COR-L47 (cell line): Measurements from ENCODE around the gene NKAIN1.
"Not testable (repeated sequence)": the region's sequence is repeated elsewhere in the genome, so short reads cannot be mapped to it uniquely, and the experiment has no call there.

ENCODE experiments used
- DNase-seq: peaks from one replicate; lab custom pipeline; 2025; lab: John Stamatoyannopoulos, UW

The NKAIN1 gene

DNA sequence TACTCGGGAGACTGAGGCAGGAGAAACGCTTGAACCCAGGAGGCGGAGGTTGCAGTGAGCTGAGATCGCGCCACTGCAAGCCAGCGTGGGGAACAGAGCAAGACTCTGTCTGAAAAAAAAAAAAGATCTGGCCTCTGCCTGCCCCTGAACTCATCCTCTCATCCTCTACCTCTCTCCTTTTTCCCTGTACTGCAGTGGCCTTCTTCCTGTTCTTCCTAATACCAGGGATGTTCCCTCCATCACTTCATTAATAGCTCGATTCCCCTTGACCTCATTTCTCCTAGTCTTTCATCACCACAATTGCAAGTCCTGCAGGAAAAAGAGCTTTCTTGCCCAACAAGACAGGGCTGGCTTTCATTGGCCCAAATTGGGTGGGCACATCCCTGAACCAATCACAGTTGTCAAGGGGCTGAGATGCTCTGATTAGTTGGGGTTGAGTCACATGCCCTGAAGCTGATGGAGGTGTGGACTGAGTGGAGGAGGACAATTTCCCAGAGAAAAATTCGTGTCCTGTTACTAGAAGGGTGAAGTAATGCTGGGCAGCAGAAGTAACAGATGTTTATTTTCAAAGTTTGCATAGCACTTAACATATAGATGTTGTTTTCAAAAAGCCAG, 87.4 kb downstream of the NKAIN1 start:
- no peak for DNase-seq

DNA sequence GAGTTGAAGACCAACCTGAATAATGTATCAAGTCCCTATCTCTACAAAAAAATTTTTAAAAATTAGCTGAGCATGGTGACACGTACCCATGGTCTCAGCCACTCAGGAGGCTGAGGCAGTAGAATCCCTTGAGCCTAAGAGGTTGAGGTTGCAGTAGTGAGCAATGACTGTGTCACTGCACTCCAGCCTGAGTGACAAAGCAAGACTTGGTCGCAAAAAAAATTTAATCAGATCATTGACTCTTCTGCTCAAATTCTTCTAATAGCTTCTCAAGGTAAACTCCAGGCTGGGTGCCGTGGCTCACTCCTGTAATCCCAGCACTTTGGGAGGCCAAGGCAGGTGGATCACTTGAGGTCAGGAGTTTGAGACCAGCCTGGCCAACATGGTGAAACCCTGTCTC, 88.3 kb downstream of the NKAIN1 start:
- DNase-seq: no peak

DNA sequence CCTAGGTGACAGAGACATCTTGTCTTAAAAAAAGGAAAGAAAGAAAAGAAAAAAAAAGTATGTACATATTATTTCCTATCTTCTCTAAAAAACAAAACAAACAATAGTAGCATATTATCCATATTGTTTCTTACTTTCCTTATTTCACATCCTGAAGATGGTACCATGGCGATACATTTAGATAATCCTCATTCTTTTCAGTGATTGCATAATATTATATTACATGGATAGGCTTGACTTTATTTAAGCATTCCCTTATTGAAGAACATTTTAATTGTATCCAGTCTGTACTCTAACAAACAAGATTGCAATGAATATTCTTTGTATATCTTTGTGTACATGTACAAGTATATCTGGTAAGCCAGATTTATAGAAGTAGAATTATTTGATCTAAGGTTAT, 91.3 kb downstream of the NKAIN1 start:
- no peak for DNase-seq

DNA sequence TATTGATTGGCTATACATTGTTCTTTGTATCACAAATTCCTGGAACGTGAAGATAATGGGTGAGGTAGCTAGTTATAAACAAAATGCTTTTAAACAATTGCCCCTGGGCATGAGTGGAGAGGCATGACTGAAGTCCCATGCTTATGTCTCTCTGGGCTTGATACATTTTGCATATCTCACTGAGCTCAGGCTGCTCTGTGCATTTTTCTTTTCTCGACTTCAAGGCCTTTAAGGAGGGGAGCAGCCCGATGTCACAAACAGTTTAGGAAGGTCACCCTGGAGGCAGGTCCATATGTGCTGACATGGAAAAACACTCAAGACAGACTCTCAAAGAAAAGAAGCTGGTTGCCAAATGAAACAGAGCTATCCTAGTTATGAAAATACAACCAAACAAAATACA, 94.0 kb downstream of the NKAIN1 start:
- no peak for DNase-seq

DNA sequence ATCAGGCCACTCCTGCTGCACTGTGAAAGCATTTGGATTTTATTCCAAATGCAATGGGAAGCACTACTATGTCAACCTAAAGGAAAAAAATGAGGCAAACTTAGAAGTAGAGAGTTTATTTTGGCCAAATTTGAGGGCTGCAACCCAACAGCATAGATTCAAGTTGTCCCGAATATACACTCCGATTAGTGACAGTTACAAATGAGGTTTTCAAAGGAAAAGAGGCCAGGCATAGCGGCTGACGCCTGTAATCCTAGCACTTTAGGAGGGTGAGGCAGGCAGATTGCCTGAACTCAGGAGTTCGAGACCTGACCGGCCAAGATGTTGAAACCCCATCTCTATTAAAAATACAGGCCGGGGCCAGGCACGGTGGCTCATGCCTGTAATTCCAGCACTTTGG, 95.2 kb downstream of the NKAIN1 start:
- no peak for DNase-seq

DNA sequence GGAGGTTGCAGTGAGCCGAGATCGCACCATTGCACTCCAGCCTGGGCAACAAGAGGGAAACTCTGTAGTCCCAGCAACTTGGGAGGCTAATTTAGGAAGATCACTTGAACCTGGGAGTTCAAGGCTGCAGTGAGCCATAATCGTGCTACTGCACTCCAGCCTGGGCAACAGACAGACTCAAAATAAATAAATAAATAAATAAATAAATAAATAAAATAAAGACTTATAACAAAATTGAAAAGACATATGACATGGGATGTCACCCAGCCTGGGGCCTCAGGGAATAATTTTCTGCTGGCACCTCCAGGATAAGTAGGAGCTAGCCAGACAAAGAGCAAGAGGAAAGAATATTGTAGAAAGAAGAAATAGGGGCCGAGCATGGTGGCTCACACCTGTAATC, 96.2 kb downstream of the NKAIN1 start:
- DNase-seq: no peak

DNA sequence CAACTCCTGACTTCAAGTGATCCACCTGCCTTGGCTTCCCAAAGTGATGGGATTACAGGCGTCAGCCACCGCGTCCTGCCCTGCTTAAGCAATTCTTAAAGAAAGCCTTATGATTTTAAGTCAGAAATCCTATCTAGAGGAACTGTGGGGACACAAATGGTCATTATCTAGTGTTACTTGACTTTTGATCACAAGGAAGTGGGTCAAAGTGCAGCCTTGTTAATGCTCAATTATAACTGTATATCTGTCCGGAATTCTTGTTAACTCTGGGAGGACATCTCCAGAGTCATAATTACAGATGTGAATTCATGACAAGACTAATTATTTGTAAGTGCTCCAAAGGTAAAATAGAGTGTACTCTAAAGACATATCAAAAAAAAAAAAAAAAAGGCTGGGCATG, 97.3 kb downstream of the NKAIN1 start:
- no peak for DNase-seq

DNA sequence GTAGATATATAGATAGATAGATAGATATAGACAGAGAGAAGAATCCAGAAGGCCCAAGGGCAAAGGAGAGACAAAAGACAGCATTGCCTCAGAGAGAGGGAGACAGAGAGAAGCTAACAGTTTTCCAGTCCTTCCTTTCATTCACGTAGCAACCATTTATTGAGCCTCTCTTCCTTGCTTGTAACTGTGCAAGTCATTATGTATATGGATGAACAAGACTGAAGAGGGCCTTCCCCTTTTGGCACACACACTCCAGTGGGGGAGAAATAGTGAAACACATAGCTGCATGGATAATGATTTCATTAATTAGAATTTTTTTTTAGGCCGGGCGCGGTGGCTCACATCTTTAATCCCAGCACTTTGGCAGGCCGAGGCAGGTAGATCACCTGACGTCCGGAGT, 99.4 kb downstream of the NKAIN1 start:
- no peak for DNase-seq

DNA sequence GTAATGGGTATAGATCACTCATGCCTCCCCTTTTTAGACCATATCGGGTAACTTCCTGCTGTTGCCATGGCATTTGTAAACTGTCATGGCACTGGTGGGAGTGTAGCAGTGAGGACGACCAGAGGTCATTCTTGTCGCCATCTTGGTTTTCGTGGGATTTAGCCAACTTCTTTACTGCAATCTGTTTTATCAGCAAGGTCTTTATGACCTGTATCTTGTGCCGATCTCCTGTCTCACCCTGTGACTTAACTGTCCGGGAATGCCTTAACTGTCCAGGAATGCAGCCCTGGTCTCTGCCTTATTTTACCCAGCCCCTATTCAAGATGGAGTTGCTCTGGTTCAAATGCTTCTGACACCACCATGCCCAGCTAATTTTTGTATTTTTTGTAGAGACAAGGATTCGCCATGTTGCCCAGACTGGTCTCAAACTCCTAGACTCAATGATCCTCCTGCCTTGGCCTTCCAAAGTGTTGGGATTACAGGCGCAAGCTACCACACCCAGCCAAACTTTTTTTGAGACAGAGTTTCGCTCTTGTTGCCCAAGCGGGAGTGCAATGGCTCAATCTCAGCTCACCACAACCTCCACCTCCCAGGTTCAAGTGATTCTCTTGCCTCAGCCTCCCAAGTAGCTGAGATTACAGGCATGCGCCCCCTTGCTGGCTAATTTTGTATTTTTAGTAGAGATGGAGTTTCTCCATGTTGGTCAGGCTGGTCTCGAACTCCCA, 100.7 kb downstream of the NKAIN1 start:
- not testable (repeated sequence) for DNase-seq

DNA sequence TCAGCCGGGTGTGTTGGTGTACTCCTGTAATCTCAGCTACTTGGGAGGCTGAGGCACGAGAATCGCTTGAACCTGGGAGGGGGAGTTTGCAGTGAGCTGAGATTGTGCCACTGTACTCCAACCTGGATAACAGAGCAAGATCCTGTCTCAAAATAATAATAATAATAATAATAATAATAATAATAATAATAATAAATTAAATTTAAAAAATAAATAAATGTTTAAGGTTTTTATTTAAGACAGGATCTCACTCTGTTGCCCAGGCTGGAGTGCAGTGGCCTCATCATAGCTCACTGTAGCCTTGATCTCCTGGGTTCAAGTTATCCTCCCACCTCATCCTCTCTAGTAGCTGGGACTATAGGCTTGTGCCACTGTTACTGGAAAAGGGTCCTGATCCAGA, 101.8 kb downstream of the NKAIN1 start:
- DNase-seq: not testable (repeated sequence)

DNA sequence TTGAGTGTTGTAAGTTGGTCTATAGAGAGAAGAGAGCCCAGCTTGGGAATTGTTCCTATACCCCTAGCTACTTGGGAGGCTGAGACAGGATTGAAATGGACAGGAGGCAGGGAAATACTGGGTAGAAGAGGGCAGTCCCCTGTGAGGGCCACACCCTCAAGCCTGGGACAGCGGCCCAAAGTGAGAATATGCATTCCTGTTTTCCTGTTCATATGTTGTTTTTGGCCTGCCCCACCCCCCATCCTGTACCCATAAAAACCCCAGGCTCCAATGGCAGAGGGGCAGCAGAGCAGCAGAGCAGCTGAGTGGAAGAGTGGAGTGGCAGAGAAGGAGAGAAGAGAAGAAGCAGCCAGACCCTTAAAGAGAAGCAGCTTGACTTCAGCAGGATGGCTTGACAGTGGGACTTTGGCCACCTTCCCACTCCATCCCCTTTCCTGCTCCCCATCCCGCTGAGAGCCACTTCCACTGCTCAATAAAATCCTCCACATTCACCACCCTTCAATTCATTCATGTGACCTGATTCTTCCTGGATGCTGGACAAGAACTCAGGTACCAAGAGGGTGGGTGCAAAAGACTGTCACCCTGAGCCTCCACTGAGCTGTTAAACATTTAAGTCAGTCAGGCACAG, 103.6 kb downstream of the NKAIN1 start:
- no peak for DNase-seq

DNA sequence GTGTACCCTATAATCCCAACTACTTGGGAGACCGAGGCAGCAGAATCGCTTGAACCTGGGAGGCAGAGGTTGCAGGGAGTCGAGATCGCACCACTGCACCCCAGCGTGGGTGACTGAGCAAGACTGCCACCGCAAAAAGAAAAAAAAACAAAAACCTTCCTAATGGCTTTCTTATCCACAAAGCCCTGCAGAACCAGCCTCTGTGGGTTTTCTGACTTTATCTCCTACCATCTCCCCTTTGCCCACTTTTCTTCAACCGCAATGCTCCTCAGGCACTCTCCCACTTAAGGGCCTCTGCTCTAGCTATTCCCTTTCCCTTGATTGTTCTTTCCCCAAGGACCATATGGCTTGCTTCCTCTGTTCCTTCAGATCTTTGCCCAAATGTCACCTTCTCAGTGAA, 106.3 kb downstream of the NKAIN1 start:
- no peak for DNase-seq
